NT2/D1 (cell line): ENCODE measurements around the gene METTL26.

Experiments used
- SUZ12 ChIP-seq: IDR thresholded peaks from 2 replicates; pipeline ENCODE4 v1.6.1; 2011; ENCODE audit not compliant: insufficient read length, insufficient read depth; ENCODE audit errors: extremely low read depth
- YY1 ChIP-seq: IDR thresholded peaks from 2 replicates; pipeline ENCODE4 v1.6.1; 2011; ENCODE audit not compliant: insufficient read length, insufficient read depth
- ZNF274 ChIP-seq: IDR thresholded peaks from 2 replicates; pipeline ENCODE4 v1.6.1; 2011; ENCODE audit warnings: mild to moderate bottlenecking, low read depth, low read length

- no peak for TF ChIP-seq ZNF274
- TF ChIP-seq YY1, result no peak
- no peak for TF ChIP-seq SUZ12
Measured at GRCh38 chr16:595942-596735, 40.0 kb downstream of the METTL26 start.
